GM21528 (cell line): ENCODE measurements around the gene ADAMTS7.
"Not testable (repeated sequence)": the region's sequence is repeated elsewhere in the genome, so short reads cannot be mapped to it uniquely, and the experiment has no call there.

Source experiments
- ATAC-seq: cut with Tn5 transposase; IDR thresholded peaks from one replicate; pipeline ENCODE4 v1.9.1; 2021; ENCODE audit warnings: mild to moderate bottlenecking, moderate library complexity; ENCODE audit not compliant: unreplicated experiment, low FRiP score

ADAMTS7 gene

GRCh38 chr15:78753751-78754535, 57.3 kb downstream of the ADAMTS7 start:
- not testable (repeated sequence) for ATAC-seq

DNA sequence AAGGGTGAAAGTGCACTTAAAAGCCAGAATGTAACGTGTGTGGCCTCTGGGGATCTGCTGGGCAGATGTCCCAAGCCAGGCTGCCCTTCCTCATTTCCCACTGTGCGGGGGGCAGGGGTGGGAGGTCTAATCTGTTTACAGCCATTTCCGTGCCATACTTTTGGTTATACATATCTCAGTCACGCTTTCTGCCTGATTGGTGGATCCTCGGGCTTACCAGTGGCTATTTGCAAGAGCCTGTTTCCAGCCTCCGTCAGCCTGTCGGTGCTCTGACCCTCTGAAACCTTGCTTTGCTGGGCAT, 58.0 kb downstream of the ADAMTS7 start:
- ATAC-seq, result not testable (repeated sequence)

- ATAC-seq, result no peak
Observed at GRCh38 chr15:78752492-78753358, 58.5 kb downstream of the ADAMTS7 start.

GRCh38 chr15:78751602-78751979, 59.7 kb downstream of the ADAMTS7 start:
- ATAC-seq, result no peak

DNA sequence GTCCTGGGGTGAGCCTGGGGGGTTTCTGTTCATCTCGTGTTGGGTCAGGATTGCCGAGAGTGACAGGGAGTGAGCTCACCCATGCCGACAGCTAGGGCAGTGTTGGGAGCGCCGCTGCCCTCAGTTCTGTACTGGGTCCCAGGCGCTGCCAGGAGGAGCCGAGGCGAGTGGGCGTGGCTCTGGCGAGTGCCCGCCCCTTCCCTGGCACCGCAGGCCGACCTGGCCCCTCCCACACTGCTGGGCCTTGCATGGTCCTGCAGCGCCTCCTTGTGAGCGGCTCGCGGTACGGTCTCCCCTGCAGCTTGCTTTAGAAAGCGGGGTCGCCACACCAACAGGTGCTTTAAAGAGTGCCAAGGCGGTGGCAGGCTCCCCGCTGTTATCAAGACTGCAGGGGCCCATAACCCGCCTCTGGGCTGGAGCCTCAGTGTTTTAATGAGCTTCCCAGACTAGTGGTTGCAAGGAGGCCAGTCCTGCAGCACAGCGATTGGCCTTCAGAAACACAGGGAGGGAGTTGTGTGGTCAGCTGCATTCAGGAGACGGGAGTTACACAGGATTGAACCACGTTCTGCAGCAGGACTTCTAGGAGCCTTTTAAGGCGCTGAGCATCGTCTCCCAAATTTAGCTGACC, 60.2 kb downstream of the ADAMTS7 start:
- ATAC-seq, result peak; percentile 83

GRCh38 chr15:78750566-78750965, 60.7 kb downstream of the ADAMTS7 start:
- no peak for ATAC-seq

DNA sequence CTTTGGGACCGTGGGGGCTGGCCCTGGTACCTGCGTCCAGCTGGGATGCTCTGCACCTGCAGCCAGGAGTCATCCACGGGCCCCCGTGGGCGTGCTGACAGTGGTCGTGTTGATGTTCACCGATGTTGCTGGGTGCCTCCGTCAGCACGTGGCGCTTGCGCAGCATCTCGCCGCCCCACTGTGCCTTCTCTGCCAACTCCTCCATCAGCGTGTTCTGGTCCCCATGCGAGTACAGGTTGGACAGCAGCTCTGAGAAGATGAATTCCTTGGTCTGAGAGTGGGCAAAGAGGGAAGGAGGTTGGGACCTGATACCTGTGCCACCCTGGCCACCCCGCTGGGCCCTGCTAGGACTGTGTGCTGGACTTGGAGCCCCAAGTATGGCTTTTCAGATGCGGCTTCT, 61.4 kb downstream of the ADAMTS7 start:
- no peak for ATAC-seq

DNA sequence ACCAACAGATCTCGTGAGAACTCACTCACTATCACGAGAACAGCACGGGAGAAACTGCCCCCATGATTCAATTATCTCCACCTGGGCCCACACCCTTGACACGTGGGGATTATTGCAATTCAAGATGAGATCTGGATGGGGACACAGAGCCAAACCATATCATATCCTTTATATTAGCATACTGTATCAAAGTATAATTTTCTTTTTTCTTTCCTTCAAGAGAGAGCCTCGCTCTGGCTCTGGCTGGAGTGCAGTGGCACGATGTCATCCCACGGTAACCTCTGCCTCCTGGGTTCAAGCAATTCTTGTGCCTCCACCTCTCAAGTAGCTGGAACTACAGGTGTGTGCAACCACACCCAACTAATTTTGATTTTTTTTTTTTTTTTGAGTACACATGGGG, 63.4 kb downstream of the ADAMTS7 start:
- ATAC-seq, result not testable (repeated sequence)

- ATAC-seq, result not testable (repeated sequence)
Observed at GRCh38 chr15:78741674-78742073, 69.6 kb downstream of the ADAMTS7 start.

DNA sequence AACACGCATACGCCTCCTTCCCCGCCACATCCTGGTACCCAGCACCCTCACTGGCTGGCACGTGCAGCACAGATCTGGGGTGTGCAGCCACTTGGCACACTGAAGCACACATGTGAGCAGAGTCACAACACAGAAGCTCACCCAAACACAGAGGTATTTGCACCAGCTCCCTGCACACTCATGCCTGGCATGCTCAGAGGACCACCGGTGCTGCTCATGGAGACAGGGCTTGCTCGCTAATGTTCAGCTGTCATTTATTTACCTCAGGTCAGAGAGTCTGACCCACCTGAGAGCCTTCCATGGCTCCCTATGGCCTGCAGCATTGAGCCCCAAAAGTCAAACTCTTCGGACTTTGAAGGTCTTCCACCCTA, 70.4 kb downstream of the ADAMTS7 start:
- no peak for ATAC-seq

DNA sequence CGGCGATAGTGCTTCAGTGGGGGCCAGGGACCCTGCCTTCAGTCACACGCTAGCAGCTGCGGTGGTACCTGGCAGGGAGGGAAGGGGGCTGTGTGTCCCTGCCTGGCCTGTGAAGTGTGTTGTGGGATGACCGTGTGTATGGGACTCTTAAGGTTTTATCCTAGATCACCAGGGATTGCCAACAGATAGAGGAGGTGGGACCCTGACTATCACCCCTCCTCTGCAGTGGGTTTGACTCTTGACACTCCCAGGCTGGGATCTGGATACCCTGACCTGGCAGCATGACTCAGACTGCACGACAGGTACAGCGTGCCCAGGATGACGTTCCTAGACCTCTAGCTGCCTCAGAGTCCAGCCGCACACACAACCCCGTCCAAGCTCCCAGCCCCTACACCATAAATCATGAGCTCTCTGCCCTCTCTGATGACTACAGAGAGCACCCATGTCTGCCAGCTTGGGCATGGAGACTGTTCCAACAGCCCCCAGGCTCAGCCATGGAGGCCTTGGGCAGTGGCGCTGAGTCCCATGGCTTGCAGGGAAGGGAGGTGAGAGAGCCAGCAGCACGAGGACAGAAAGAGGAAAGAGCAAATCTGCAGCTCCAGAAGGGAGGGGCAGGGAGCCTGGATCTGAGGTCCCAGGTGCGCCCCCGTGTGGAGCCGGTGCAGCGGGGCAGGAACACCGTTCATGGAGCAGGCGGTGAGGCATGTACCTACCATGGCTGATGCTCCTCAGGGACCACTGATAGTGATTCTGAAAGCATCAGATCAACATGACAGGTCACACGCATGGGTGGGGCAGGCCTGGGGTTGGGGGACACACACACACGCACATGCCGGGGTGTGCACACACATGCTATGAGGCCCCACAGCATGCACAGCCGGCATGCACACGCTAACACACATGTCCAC, 71.0 kb downstream of the ADAMTS7 start:
- ATAC-seq, result no peak

GRCh38 chr15:78739206-78739605, 72.1 kb downstream of the ADAMTS7 start:
- no peak for ATAC-seq

GRCh38 chr15:78737931-78738558, 73.2 kb downstream of the ADAMTS7 start:
- ATAC-seq, result not testable (repeated sequence)

- no peak for ATAC-seq
Observed at GRCh38 chr15:78737187-78737820, 74.0 kb downstream of the ADAMTS7 start.

DNA sequence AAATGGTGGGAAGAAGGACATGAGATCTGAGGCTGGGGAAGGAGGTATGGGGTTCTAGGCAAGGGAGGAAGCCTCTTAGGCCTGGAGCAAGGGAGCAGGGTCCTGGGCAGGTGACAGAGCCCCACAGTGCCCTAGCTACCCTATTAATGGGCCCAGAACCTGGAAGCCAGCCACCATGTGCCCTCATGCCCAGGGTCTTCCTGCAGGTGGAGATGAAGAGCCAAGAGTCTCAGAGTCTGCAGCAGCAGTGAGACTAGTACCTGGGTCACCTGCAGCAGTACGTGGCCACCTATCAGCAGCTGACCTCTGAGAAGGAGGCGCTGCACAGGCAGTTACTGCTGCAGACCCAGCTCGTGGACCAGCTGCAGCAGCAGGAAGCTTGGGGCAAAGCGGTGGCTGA, 75.0 kb downstream of the ADAMTS7 start:
- not testable (repeated sequence) for ATAC-seq

DNA sequence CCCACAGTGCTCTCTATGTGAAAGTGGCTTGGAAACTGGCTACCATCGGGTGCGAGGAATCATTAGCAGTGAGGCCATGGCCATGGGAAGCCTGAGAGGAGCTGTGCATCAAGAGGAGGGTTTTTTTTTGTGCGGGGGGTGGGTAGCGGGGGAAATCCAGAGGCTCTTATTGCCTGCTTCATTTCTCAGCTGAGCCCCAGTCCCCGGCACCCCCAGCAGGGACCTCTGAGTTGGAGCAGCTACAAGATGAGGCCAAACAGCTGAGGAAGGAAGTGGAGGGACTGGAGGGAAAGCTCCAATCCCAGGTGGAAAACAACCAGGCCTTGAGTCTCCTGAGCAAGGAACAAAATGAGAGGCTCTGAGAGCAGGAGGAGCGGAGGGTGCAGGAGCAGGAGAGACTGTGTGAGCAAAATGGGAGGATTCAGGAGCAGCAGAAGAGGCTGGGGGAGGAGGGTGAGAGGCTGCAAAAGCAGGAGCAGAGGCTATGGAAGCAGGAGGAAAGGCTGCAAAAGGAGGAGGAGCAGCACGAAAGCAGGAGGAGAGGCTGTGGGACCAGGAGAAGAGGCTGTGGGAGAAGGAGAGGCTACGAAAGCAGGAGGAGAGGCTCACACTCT, 76.7 kb downstream of the ADAMTS7 start:
- no peak for ATAC-seq

DNA sequence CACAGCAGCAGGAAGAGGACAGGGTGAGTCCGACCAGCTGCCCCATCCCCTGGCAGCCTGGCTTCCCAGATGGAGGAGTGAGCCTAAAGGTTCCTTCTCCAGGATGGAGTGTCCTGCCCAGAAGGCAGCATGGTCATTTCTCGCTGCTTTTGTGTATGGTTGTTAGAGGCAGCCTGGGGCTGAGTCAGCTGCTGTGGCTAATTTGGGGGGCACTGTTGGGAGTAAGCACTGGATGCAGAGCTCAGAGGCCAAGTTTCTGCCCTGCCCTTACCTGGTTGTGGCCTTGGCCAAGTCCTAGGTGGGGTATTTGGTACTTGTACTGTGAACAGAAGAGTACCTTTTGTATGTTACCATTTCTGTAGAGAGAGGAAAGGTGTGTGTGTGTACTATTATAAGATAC, 78.6 kb downstream of the ADAMTS7 start:
- no peak for ATAC-seq

GRCh38 chr15:78730955-78731354, 80.3 kb downstream of the ADAMTS7 start:
- ATAC-seq, result no peak

DNA sequence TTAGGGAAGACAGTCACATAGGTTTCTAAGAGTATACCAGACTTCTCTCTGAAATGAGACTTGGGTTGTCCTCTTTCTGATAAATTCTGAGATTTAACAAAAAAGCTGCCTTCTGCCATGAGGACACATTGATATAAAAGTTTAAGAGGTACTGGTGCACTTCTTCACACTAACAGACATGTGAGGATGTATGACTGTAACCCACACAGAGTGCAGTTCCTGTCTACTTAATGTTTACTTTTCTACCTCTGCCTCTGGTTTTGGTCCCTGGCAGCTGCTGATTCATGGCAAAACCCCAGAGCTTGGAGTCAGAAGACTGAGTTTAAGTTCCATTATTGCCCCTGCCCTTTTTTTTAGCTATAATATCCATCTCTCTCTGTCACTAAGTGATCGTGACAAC, 82.8 kb downstream of the ADAMTS7 start:
- ATAC-seq, result not testable (repeated sequence)
